HEK293T (cell line): Measurements from ENCODE around the gene LRRC8B.

Experiments
- CTCF ChIA-PET: fragments of 350-600 bp; formaldehyde crosslinking; extraction: SDS; loops from one replicate; lab custom pipeline; 2021; ENCODE audit warnings: antibody characterized with exemption, inconsistent platforms; lab: Yijun Ruan, JAX
- POLR2A ChIA-PET: fragments of 350-600 bp; formaldehyde crosslinking; extraction: SDS; loops from one replicate; lab custom pipeline; 2020; ENCODE audit warnings: antibody characterized with exemption, inconsistent platforms; lab: Yijun Ruan, JAX
- DNase-seq: peaks from one replicate; pipeline ENCODE4 v3.0.0; 2012; ENCODE audit warnings: mixed read lengths; ENCODE audit errors: extremely low spot score
- ARNT ChIP-seq: fragments of 450-650 bp; IDR thresholded peaks from 2 replicates; pipeline ENCODE4 v1.6.1; 2017; ENCODE audit warnings: mild to moderate bottlenecking
- BHLHE40 ChIP-seq: fragments of 450-650 bp; IDR thresholded peaks from 2 replicates; pipeline ENCODE4 v1.6.1; 2016; ENCODE audit warnings: mild to moderate bottlenecking, moderate library complexity, borderline replicate concordance
- CTBP1 ChIP-seq: fragments of 450-650 bp; IDR thresholded peaks from 2 replicates; pipeline ENCODE4 v1.6.1; 2016; ENCODE audit warnings: borderline replicate concordance
- ELF4 ChIP-seq: fragments of 450-650 bp; IDR thresholded peaks from 2 replicates; pipeline ENCODE4 v1.6.1; 2017; ENCODE audit warnings: antibody characterized with exemption
- FOXA1 ChIP-seq: fragments of 450-650 bp; IDR thresholded peaks from 2 replicates; pipeline ENCODE4 v1.6.1; 2016; ENCODE audit warnings: mild to moderate bottlenecking
- FOXK2 ChIP-seq: fragments of 450-650 bp; IDR thresholded peaks from 2 replicates; pipeline ENCODE4 v1.6.1; 2016; ENCODE audit warnings: mild to moderate bottlenecking
- FOXM1 ChIP-seq: fragments of 450-650 bp; IDR thresholded peaks from 2 replicates; pipeline ENCODE4 v1.6.1; 2017; ENCODE audit warnings: mild to moderate bottlenecking, borderline replicate concordance
- HDGF ChIP-seq: fragments of 450-650 bp; IDR thresholded peaks from 2 replicates; pipeline ENCODE4 v1.6.1; 2017; ENCODE audit warnings: antibody characterized with exemption, borderline replicate concordance
- L3MBTL2 ChIP-seq: fragments of 450-650 bp; conservative IDR thresholded peaks from 2 replicates; pipeline ENCODE4 v1.6.1; 2016; ENCODE audit warnings: mild to moderate bottlenecking
- LEF1 ChIP-seq: fragments of 450-650 bp; IDR thresholded peaks from 2 replicates; pipeline ENCODE4 v1.6.1; 2017; ENCODE audit warnings: mild to moderate bottlenecking, borderline replicate concordance
- NFRKB ChIP-seq: fragments of 450-650 bp; IDR thresholded peaks from 2 replicates; pipeline ENCODE4 v1.6.1; 2016; ENCODE audit warnings: mild to moderate bottlenecking, moderate library complexity
- SP1 ChIP-seq: fragments of 450-650 bp; IDR thresholded peaks from 2 replicates; pipeline ENCODE4 v1.6.1; 2017
- SUZ12 ChIP-seq: fragments of 450-650 bp; IDR thresholded peaks from 2 replicates; pipeline ENCODE4 v1.6.1; 2016; ENCODE audit warnings: mild to moderate bottlenecking
- TARDBP ChIP-seq: fragments of 450-650 bp; IDR thresholded peaks from 2 replicates; pipeline ENCODE4 v1.6.1; 2016
- ZNF384 ChIP-seq: fragments of 450-650 bp; IDR thresholded peaks from 2 replicates; pipeline ENCODE4 v1.6.1; 2016
- TF ChIP-seq, protein P1 (sequence below): fragments of 450-650 bp; IDR thresholded peaks from 2 replicates; pipeline ENCODE4 v1.6.1; 2016

Gene LRRC8B

DNA sequence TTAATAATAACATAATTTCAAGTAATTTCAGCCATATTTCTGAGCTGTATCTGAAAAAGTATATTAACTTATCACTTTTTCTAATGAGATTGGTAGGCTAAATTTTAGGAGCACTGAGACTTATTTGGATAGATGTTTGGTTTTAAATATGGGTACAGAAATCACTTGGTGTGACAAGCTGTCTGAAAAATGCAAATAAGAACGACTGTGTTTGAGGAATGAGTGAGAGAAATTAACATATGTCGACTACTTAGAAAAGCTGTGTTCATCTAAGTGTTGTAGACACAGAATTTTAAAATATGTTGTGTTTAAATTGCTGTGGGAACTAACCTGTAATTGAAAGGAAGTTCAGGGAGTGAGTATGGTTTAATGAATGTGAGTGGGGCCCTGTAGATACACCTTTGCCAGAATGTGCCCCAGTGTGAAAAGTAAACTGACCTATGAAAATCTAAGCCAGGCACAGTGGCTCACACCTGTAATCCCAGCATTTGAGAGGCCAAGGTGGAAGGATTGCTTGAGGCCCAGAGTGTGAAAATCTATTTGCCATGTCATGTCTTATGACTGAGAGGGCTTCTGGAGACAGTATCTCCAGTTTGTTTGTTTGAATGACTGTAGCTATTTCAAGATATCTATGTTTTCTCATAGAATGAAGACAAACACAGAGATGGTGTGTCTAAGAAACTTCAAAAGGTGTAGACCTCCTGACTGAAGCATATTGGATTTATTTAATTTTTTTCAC, 54.5 kb downstream of the LRRC8B start:
- TF ChIP-seq, protein P1, sequence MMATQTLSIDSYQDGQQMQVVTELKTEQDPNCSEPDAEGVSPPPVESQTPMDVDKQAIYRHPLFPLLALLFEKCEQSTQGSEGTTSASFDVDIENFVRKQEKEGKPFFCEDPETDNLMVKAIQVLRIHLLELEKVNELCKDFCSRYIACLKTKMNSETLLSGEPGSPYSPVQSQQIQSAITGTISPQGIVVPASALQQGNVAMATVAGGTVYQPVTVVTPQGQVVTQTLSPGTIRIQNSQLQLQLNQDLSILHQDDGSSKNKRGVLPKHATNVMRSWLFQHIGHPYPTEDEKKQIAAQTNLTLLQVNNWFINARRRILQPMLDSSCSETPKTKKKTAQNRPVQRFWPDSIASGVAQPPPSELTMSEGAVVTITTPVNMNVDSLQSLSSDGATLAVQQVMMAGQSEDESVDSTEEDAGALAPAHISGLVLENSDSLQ = no peak
- TF ChIP-seq L3MBTL2 (no peak), ZNF384 (no peak), FOXM1 (no peak), ARNT (no peak), FOXA1 (no peak), NFRKB (no peak), CTBP1 (no peak), FOXK2 (no peak), HDGF (no peak), SP1 (no peak), SUZ12 (no peak), LEF1 (no peak), ELF4 (no peak)
- ChIA-PET POLR2A (no interaction called here), CTCF (no interaction called here)
- DNase-seq = no peak

GRCh38 chr1:89580036-89580435, 55.4 kb downstream of the LRRC8B start:
- ChIA-PET POLR2A (no interaction called here), CTCF (interaction anchor here (1.4 kb wide), 1 partner anchor 19 kb away, joined by 3 read pairs; no protein-coding TSS in a partner anchor)
- DNase-seq = no peak
- TF ChIP-seq FOXM1 (no peak), HDGF (no peak), ZNF384 (no peak), L3MBTL2 (no peak), CTBP1 (no peak), LEF1 (no peak), ARNT (no peak), NFRKB (no peak), SP1 (no peak), FOXA1 (no peak), FOXK2 (no peak)

DNA sequence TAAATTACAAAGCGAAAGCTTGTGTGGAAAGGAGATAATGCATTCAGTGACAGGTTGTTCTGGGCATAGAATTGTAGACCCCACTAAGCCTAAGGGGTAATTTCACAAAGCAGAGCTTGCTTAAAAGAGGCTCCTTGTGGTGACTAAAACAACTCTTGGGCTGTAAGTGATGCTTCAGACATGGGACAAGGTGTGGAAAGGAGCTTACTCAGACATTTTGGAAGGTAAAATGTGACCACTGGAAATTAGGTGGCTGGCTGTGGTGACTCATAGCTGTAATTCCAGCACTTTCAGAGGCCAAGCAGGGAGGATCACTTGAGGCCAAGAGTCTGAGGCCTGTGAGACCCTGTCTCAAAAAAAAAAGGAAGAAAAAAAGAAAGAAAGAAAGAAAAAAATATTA, 57.2 kb downstream of the LRRC8B start:
- TF ChIP-seq, protein P1 = no peak
- TF ChIP-seq SUZ12 = no peak
- no peak for TF ChIP-seq ARNT
- no peak for TF ChIP-seq LEF1
- no peak for TF ChIP-seq ELF4
- no peak for TF ChIP-seq SP1
- no peak for TF ChIP-seq FOXA1
- no peak for TF ChIP-seq BHLHE40
- no peak for TF ChIP-seq FOXK2
- no peak for TF ChIP-seq L3MBTL2
- TF ChIP-seq HDGF = no peak
- TF ChIP-seq FOXM1 = no peak
- no peak for TF ChIP-seq CTBP1
- TF ChIP-seq ZNF384 = no peak
- TF ChIP-seq NFRKB = no peak
- ChIA-PET POLR2A (no interaction called here), CTCF (no interaction called here)
- DNase-seq = no peak

- DNase-seq = no peak
- TF ChIP-seq ARNT (no peak), BHLHE40 (no peak), TARDBP (no peak), FOXK2 (no peak), HDGF (no peak), CTBP1 (no peak), FOXM1 (no peak), LEF1 (no peak), NFRKB (no peak), L3MBTL2 (no peak), ELF4 (no peak)
- ChIA-PET POLR2A (no interaction called here), CTCF (no interaction called here)
Measured at GRCh38 chr1:89582571-89582970, 57.9 kb downstream of the LRRC8B start.

GRCh38 chr1:89584211-89584610, 59.6 kb downstream of the LRRC8B start:
- POLR2A ChIA-PET = no interaction called here

More at GRCh38 chr1:89584211-89584610, 59.6 kb downstream of the LRRC8B start:
- no peak for DNase-seq
- CTCF ChIA-PET = no interaction called here
- TF ChIP-seq L3MBTL2 = no peak
- no peak for TF ChIP-seq FOXM1
- no peak for TF ChIP-seq CTBP1
- no peak for TF ChIP-seq ARNT
- no peak for TF ChIP-seq BHLHE40
- TF ChIP-seq TARDBP = no peak
- TF ChIP-seq HDGF = no peak
- TF ChIP-seq, protein P1 = no peak
- TF ChIP-seq FOXA1 = no peak
